ENCODE data around the gene CNGA3. TPM values are rescaled to one million over a fixed set of nuclear protein-coding genes. Genes with fewer than 3 reads are reported as not detected.
"Not testable (repeated sequence)": the region's sequence is repeated elsewhere in the genome, so short reads cannot be mapped to it uniquely, and the experiment has no call there.

The CNGA3 gene
- polyA plus RNA-seq, 3 donors = not detected

GRCh38 chr2:98422449-98422848 lies 76.2 kb downstream of the CNGA3 start:
- DNase-seq (ENCODE audit: extremely low read depth in 1 of 11, low read depth in 9 of 11, low spot score in 4 of 11) = no peak

DNA sequence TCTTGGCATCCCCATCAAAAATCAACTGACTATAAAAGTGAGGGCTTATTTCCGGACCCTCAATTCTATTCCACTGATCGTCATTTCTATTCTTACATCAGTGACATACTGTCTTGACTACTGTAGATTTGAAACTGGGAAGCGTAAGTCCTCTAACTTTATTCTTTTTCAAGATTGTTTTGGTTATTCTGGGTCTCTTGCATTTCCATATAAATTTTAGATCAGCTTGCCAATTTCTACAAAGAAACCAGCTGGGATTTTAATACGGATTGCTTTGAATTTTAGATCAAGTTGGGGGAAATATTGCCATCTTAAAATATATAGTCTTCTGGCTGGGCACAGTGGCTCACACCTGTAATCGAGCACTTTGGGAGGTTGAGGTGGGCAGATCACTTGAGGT lies 80.5 kb downstream of the CNGA3 start:
- no peak for DNase-seq (ENCODE audit: extremely low read depth in 1 of 11, low read depth in 9 of 11, low spot score in 4 of 11)

GRCh38 chr2:98432145-98432544 lies 85.9 kb downstream of the CNGA3 start:
- DNase-seq (ENCODE audit: extremely low read depth in 1 of 11, low read depth in 9 of 11, low spot score in 4 of 11) = no peak

- DNase-seq (ENCODE audit: extremely low read depth in 1 of 11, low read depth in 9 of 11, low spot score in 4 of 11) = no peak
Observed at GRCh38 chr2:98433363-98433964, 87.2 kb downstream of the CNGA3 start.

DNA sequence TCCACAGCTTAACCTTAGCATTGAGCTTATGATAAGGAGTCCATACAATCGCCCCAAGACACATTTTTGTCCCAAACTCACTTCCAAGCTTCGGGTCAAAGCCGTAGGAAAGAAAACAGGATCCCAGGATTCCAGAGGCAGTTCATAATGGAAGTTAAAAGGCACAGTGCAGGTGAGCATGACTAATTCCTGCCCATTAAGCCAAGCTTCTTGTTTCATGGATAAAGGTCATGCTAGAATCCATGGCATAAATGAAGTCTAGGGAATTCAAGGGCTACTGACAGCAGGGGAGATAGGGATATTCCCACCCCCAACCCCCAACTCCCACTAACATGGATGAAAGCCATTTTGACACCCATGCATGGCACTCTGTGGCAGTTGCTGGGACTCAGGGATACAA lies 88.2 kb downstream of the CNGA3 start:
- no peak for DNase-seq (ENCODE audit: extremely low read depth in 1 of 11, low read depth in 9 of 11, low spot score in 4 of 11)

GRCh38 chr2:98435670-98436069 lies 89.4 kb downstream of the CNGA3 start:
- DNase-seq (ENCODE audit: extremely low read depth in 1 of 11, low read depth in 9 of 11, low spot score in 4 of 11) = not testable (repeated sequence)

DNA sequence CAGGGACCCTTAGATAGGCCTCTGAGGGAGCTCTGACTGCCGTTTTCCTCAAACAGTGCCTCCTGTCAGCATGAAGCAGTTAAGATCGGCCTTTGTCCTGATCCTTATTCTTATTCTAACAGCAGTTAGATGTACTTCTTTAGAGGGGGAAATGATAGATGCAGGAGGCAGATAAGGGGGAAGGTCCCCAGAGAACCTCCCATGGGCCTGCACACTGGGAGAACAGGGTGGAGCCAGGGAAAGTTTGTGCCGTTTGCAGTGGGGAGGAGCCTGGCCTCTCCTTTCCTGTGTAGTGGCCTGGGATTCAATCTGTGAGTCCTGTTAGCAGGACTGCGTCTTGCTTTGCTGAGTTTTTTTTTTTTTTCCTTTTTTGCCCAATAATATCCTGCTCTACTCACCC lies 90.5 kb downstream of the CNGA3 start:
- no peak for DNase-seq (ENCODE audit: extremely low read depth in 1 of 11, low read depth in 9 of 11, low spot score in 4 of 11)

GRCh38 chr2:98438190-98439133 lies 92.2 kb downstream of the CNGA3 start:
- DNase-seq (ENCODE audit: extremely low read depth in 1 of 11, low read depth in 9 of 11, low spot score in 4 of 11) = no peak

GRCh38 chr2:98441706-98442450 lies 95.6 kb downstream of the CNGA3 start:
- DNase-seq (ENCODE audit: extremely low read depth in 1 of 11, low read depth in 9 of 11, low spot score in 4 of 11) = no peak

- DNase-seq (ENCODE audit: extremely low read depth in 1 of 11, low read depth in 9 of 11, low spot score in 4 of 11) = no peak
Observed at GRCh38 chr2:98442488-98442887, 96.2 kb downstream of the CNGA3 start.

GRCh38 chr2:98444436-98445176 lies 98.3 kb downstream of the CNGA3 start, which contains the start of gene INPP4A:
INPP4A (plus strand) TSS chr2:98444858; CDS start chr2:98520049, 75,191 bp downstream.
- DNase-seq (ENCODE audit: extremely low read depth in 1 of 11, low read depth in 9 of 11, low spot score in 4 of 11) = peak in 10 of 11 donors; percentile 44 to 80 (median 73)

DNA sequence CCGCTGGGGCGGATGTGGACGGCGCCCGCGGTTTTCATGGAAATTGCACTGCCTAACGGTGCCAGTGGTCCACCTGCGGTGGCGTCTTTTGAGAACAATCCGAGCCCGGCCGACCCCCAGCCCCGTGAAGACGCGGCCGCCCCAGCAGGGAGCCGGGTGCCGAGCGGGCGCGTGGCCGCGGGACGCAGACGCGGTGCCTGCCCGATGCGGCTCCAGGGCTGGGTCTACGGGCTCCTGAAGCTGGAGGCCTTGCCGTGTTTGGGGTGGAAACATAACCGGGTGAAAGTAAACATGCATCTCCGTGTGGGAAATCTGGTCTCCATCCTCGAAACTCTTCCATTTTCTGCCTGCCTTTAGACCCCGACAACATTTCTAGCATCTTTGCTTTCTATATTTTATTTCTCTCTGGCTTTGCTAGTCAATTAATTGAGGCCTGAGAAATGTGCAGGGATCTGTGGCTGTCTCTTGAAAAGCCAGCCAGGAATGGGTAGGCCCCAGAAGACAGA lies 99.0 kb downstream of the CNGA3 start:
- DNase-seq (ENCODE audit: extremely low read depth in 1 of 11, low read depth in 9 of 11, low spot score in 4 of 11) = peak in 1 of 11 donors; percentile 17

DNA sequence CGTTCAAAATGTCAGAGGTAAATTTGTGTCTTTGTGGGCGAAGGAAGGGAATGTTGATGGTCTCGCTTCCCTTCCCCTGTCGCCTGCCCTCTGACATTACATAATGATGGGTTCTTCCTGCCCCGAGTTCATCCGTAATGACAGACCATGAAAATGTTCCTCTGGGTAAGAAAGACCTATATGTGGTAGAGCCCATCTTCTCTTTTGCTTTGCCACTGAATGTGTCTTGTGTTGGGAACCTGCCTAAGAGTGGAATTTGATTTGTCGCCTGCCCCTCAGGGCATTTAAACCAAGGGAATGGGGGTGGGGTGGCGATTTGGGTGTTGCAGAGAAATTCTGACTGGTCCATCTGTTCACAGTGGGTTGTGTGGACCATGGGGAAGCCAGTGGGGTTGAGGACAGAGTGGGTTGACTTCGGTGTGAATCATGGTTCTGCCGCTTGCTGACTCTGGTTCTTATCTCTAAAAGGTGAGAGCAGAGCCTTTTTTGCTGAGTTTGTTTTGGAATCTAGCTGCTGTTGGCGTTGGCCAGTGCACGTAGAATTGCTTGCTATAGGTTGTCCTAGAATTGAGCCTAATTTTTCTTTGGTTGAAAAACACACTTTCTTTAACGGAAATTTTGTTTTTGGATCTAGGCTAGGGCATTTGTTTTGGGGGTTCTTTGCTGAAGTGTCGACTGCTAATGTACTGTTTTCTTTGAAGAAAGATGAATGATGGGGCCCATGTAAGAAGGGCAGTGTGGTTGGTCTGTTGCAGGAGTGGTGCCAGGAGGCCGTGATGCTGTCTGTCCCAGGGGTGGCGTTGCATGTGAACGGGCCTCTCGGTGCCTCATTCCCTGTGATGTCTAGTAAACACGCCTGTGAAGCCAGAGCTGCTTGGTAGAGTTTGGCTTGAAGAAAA lies 99.7 kb downstream of the CNGA3 start:
- DNase-seq (ENCODE audit: extremely low read depth in 1 of 11, low read depth in 9 of 11, low spot score in 4 of 11) = no peak

- no peak for DNase-seq (ENCODE audit: extremely low read depth in 1 of 11, low read depth in 9 of 11, low spot score in 4 of 11)
Observed at GRCh38 chr2:98446850-98447249, 100.6 kb downstream of the CNGA3 start.

All from renal cortex interstitium (tissue), 11 donors.